ENCODE data around the gene KCNJ6.
A peak's percentile ranks its signal among the peaks of the same experiment; 100 is the strongest.

The KCNJ6 gene

DNA sequence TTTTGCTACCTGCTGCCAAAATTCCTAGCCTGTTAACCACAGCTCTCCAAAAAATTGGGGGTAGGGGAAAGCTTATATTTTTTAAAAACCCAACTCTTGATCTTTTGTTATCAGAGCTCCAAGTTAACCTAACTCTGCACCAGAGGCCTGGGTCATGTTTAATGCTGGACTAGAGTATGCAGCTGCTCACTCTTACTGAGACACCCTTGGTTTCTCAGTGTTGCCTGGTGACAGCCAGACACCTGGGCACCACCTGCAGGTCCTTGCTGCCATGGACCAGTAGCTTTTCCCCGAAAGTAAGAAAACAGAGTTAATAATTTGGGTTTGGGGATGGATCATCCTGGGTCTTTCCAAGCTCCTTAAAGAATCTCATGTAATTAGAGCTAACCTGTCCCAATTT lies 30.1 kb downstream of the KCNJ6 start:
- H3K4me1 ChIP-seq (ENCODE audit: insufficient read depth, poor library complexity, severe bottlenecking), result no peaks in the 10 kb centered on the region
- TF ChIP-seq, protein P1, sequence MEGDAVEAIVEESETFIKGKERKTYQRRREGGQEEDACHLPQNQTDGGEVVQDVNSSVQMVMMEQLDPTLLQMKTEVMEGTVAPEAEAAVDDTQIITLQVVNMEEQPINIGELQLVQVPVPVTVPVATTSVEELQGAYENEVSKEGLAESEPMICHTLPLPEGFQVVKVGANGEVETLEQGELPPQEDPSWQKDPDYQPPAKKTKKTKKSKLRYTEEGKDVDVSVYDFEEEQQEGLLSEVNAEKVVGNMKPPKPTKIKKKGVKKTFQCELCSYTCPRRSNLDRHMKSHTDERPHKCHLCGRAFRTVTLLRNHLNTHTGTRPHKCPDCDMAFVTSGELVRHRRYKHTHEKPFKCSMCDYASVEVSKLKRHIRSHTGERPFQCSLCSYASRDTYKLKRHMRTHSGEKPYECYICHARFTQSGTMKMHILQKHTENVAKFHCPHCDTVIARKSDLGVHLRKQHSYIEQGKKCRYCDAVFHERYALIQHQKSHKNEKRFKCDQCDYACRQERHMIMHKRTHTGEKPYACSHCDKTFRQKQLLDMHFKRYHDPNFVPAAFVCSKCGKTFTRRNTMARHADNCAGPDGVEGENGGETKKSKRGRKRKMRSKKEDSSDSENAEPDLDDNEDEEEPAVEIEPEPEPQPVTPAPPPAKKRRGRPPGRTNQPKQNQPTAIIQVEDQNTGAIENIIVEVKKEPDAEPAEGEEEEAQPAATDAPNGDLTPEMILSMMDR (IDR thresholded peaks at IDR 0.05; ENCODE audit: poor library complexity, severe bottlenecking), result no peak
- H3K27ac ChIP-seq (ENCODE audit: poor library complexity, severe bottlenecking), result no peak overlapping the region
- H3K36me3 ChIP-seq (ENCODE audit: low read depth), result no peaks in the 10 kb centered on the region
- ATAC-seq (ENCODE audit: low read depth) (no peak), DNase-seq (ENCODE audit: low spot score) (no peak)
- no peak overlapping the region for H3K4me3 ChIP-seq (ENCODE audit: severe bottlenecking)
- no peaks in the 10 kb centered on the region for H3K9me3 ChIP-seq (ENCODE audit: severe bottlenecking)
- H3K27me3 ChIP-seq (ENCODE audit: insufficient read depth, poor library complexity, severe bottlenecking), result no peaks in the 10 kb centered on the region

DNA sequence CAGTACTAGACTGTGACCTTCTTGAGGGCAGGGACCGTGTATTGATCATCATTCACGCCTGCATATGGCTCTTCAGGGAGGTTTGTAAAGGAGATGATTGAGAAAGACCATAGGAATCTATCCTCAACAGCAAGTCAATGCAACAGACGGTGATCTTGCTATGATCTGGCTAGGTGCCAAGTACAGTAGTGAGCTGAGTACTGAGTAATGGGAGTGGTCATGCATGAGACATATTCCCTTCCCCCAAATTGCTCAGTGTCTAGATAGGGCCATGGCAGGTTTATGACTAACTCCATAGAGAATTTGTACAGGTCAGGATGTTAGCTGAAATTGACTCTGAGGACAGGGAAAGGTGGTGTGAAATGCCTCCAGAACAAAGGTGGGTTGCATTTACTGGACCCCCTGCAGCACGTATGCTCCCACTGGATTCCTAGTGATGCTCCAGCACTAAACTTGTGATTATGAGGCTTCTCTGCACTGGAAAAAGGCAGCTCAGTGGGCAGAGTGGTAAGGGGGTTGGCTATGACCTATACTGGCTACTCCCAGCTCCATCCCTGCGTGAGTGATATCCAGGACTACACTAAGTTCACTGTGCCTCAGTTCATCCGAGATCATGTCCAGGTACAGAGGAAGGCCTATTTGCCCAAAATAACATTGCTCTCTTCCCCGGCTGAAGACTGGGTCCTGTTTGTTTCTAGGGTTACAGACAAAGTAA lies 37.2 kb downstream of the KCNJ6 start:
- TF ChIP-seq, protein P1 (IDR thresholded peaks at IDR 0.05; ENCODE audit: poor library complexity, severe bottlenecking), result no peak
- DNase-seq (ENCODE audit: low spot score) (peak; percentile 78), ATAC-seq (ENCODE audit: low read depth) (peak; percentile 99)
- Histone ChIP-seq H3K27ac (ENCODE audit: poor library complexity, severe bottlenecking) (peak overlapping the region; percentile 86), H3K27me3 (ENCODE audit: insufficient read depth, poor library complexity, severe bottlenecking) (no peaks in the 10 kb centered on the region), H3K9me3 (ENCODE audit: severe bottlenecking) (no peaks in the 10 kb centered on the region), H3K4me1 (ENCODE audit: insufficient read depth, poor library complexity, severe bottlenecking) (peaks cover 34% of the 10 kb centered on the region), H3K4me3 (ENCODE audit: severe bottlenecking) (no peak overlapping the region), H3K36me3 (ENCODE audit: low read depth) (no peaks in the 10 kb centered on the region)

DNA sequence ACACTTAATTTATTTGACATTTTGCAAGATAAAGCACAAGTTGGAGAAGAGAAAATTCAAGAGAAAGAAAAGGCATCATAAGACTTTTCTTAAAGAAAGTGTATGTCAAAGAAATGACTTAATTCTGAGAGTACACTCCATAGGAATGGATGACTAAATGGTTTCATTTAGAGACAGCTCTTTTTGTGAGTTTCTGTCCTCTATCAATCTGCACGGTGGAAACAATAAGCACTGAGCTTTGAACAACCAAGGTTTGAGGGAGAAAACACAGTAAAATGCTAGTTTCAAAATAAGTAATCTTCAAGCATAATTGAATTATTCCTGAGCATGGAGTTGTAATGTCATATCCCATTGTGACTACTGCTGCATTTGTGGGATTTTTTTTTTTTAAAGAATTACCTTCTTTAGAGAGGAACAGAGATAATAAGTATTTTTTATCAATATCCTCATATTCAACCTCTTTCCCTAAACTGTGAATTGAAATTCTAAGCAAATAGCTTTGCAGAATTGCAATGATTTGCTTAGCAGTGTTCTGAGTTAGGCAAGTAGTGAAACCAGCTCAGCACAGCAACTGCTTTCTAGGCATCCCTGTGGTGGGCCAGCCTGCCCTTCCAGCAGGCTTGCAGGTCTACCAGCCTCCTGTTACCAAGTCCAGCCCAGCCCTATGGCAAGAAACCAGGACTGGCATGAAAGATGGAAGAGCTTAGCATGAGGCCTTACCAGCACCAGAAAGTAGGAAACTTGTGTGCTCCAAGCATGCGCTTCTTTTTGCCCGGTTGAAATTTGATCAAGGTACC lies 38.2 kb downstream of the KCNJ6 start:
- DNase-seq (ENCODE audit: low spot score) (no peak), ATAC-seq (ENCODE audit: low read depth) (no peak)
- Histone ChIP-seq H3K4me1 (ENCODE audit: insufficient read depth, poor library complexity, severe bottlenecking) (peaks cover 34% of the 10 kb centered on the region), H3K27me3 (ENCODE audit: insufficient read depth, poor library complexity, severe bottlenecking) (no peaks in the 10 kb centered on the region), H3K36me3 (ENCODE audit: low read depth) (no peaks in the 10 kb centered on the region), H3K27ac (ENCODE audit: poor library complexity, severe bottlenecking) (peak overlapping the region; percentile 86), H3K9me3 (ENCODE audit: severe bottlenecking) (no peaks in the 10 kb centered on the region), H3K4me3 (ENCODE audit: severe bottlenecking) (no peak overlapping the region)
- TF ChIP-seq, protein P1 (IDR thresholded peaks at IDR 0.05; ENCODE audit: poor library complexity, severe bottlenecking), result no peak

DNA sequence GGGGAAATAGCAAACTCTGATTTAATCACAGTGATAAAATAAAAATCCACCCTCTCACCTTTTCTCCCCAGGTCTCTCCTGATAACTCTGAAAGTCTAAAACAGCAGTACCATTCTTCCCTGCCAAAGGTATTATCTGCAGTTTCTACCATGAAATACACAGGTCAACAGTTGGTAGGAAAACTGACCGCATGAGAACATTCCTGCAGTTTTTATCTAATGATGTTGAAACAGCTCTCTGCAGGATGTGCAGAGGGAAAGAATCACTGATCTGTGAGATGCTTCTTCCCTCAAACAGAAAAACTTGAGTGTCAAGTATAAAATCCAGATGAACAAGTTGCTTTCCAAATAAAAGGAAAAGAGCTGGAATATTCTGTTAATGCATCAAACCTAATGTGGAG lies 39.1 kb downstream of the KCNJ6 start:
- TF ChIP-seq, protein P1 (IDR thresholded peaks at IDR 0.05; ENCODE audit: poor library complexity, severe bottlenecking), result no peak
- H3K27ac ChIP-seq (ENCODE audit: poor library complexity, severe bottlenecking), result peak overlapping the region; percentile 86

More for the DNA sequence above, 39.1 kb downstream of the KCNJ6 start:
- no peak overlapping the region for H3K4me3 ChIP-seq (ENCODE audit: severe bottlenecking)
- peak; percentile 32; the same call in 1 of the 3 replicates for ATAC-seq (ENCODE audit: low read depth)
- DNase-seq (ENCODE audit: low spot score), result no peak
- H3K4me1 ChIP-seq (ENCODE audit: insufficient read depth, poor library complexity, severe bottlenecking), result peaks cover 34% of the 10 kb centered on the region
- H3K36me3 ChIP-seq (ENCODE audit: low read depth), result no peaks in the 10 kb centered on the region
- H3K9me3 ChIP-seq (ENCODE audit: severe bottlenecking), result no peaks in the 10 kb centered on the region
- H3K27me3 ChIP-seq (ENCODE audit: insufficient read depth, poor library complexity, severe bottlenecking), result no peaks in the 10 kb centered on the region

All from RWPE2 (cell line).